HCT116 (cell line): ENCODE results near the gene PGC.

Source experiments
- ATF3 ChIP-seq: IDR thresholded peaks from 2 replicates; pipeline ENCODE4 v1.6.1; 2012
- CTCF ChIP-seq, 3 experiments: fragments of 200-600 bp in 1 of 3; sonication (generic) in 1 of 3; IDR thresholded peaks in 2 of 3; conservative IDR thresholded peaks in 1 of 3; 2 replicates each; pipeline ENCODE4 v1.5.1; 2012 to 2017; ENCODE audit warnings: low read depth in 2 of 3, low read length in 2 of 3, antibody characterized with exemption in 1 of 3, borderline replicate concordance in 1 of 3, control low read depth in 1 of 3, mild to moderate bottlenecking in 1 of 3, mixed read lengths in 1 of 3, mixed run types in 1 of 3, moderate library complexity in 1 of 3; ENCODE audit not compliant: insufficient read depth in 1 of 3
- EGR1 ChIP-seq: IDR thresholded peaks from 2 replicates; pipeline ENCODE4 v1.6.1; 2012; ENCODE audit warnings: low read depth
- EZH2 ChIP-seq: fragments of 200-600 bp; sonication (generic); IDR thresholded peaks from 2 replicates; pipeline ENCODE4 v1.6.1; 2017; ENCODE audit warnings: antibody characterized with exemption, mixed run types
- EZH2phosphoT487 ChIP-seq: fragments of 200-600 bp; IDR thresholded peaks from 2 replicates; pipeline ENCODE4 v1.6.1; 2018; ENCODE audit warnings: antibody characterized with exemption, borderline replicate concordance
- POLR2A ChIP-seq: IDR thresholded peaks from 2 replicates; pipeline ENCODE4 v1.7.0; 2011; ENCODE audit warnings: borderline replicate concordance; ENCODE audit not compliant: insufficient read depth, insufficient read length; ENCODE audit errors: extremely low read depth
- POLR2AphosphoS5 ChIP-seq: IDR thresholded peaks from 2 replicates; pipeline ENCODE4 v1.6.1; 2011; ENCODE audit warnings: mild to moderate bottlenecking, low read depth, low read length, moderate library complexity
- RAD21 ChIP-seq: IDR thresholded peaks from 2 replicates; pipeline ENCODE4 v1.6.1; 2012; ENCODE audit warnings: low read depth, mild to moderate bottlenecking
- REST ChIP-seq: IDR thresholded peaks from 2 replicates; pipeline ENCODE4 v1.6.1; 2012; ENCODE audit warnings: low read depth
- TCF7L2 ChIP-seq: IDR thresholded peaks from 2 replicates; pipeline ENCODE4 v1.7.0; 2011; ENCODE audit warnings: borderline replicate concordance, inconsistent platforms; ENCODE audit not compliant: insufficient read depth, insufficient read length; ENCODE audit errors: extremely low read depth
- YY1 ChIP-seq: IDR thresholded peaks from 2 replicates; pipeline ENCODE4 v1.6.1; 2011; ENCODE audit warnings: low read length, low read depth, moderate library complexity, mild to moderate bottlenecking; ENCODE audit not compliant: insufficient replicate concordance; ENCODE audit errors: extremely low read depth
- ZFX ChIP-seq: fragments of 450-650 bp; IDR thresholded peaks from 2 replicates; pipeline ENCODE4 v1.6.1; 2017
- ZNF274 ChIP-seq: fragments of 200-500 bp; sonication (Bioruptor generic); IDR thresholded peaks from 2 replicates; pipeline ENCODE4 v1.6.1; 2014; ENCODE audit warnings: mild to moderate bottlenecking, low read depth, low read length, inconsistent platforms

GRCh38 chr6:41706876-41707564 is 40.2 kb downstream of the PGC start:
- TF ChIP-seq CTCF (IDR thresholded peaks at IDR 0.05 in 2 of 3, conservative IDR thresholded peaks at IDR 0.05 in 1 of 3; ENCODE audit: borderline replicate concordance in 1 of 3, insufficient read depth in 1 of 3, low read depth in 2 of 3, low read length in 2 of 3), result no peak
- no peak for TF ChIP-seq ZFX
- TF ChIP-seq YY1, result no peak
- no peak for TF ChIP-seq POLR2AphosphoS5
- TF ChIP-seq ZNF274, result no peak
- TF ChIP-seq TCF7L2, result no peak
- no peak for TF ChIP-seq REST
- no peak for TF ChIP-seq EZH2
- TF ChIP-seq POLR2A, result no peak
- TF ChIP-seq EZH2phosphoT487, result no peak
- TF ChIP-seq EGR1, result no peak
- no peak for TF ChIP-seq ATF3
- no peak for TF ChIP-seq RAD21
